Activated CD4-positive, alpha-beta T cell treated with anti-CD3 and anti-CD28 coated beads for 36 hours (primary cell): Measurements from ENCODE around the gene AADAT. TPM values are rescaled to one million over a fixed set of nuclear protein-coding genes. Genes with fewer than 3 reads are reported as not detected.

Source experiments
- total RNA-seq, 2 experiments: library from RNA; stranded (reverse); gene quantifications; one replicate each; pipeline ENCODE4 v1.2.3, GENCODE V29; 2021

Gene AADAT
- total RNA-seq, 2 experiments from 2014 or later, result not detected

Other genes starting within 250 kb of the AADAT start
- under 1 TPM; 0.53 to 0.85 TPM for gene MFAP3L, start 63.6 kb downstream of the AADAT start, total RNA-seq